22Rv1 (cell line): ENCODE data around the gene CBLIF.

Experiments used
- H3K27ac ChIP-seq: fragments of 450-650 bp; 2 replicates; pipeline ENCODE4 v1.5.1; 2017
- CTCF ChIP-seq: fragments of 450-650 bp; IDR thresholded peaks from 2 replicates; pipeline ENCODE4 v1.5.1; 2017; ENCODE audit warnings: mild to moderate bottlenecking
- ZFX ChIP-seq: fragments of 450-650 bp; IDR thresholded peaks from 2 replicates; pipeline ENCODE4 v1.6.1; 2017; ENCODE audit warnings: antibody characterized with exemption, borderline replicate concordance

CBLIF gene

GRCh38 chr11:59792507-59792906 lies 52.8 kb downstream of the CBLIF start:
- TF ChIP-seq ZFX (no peak), CTCF (no peak)
- H3K27ac ChIP-seq: no peak overlapping the region

- no peak overlapping the region for H3K27ac ChIP-seq
- TF ChIP-seq ZFX (no peak), CTCF (no peak)
Observed at GRCh38 chr11:59791639-59792038, 53.7 kb downstream of the CBLIF start.

- H3K27ac ChIP-seq: peak overlapping the region; percentile 86
- TF ChIP-seq ZFX (no peak), CTCF (no peak)
Observed at GRCh38 chr11:59787816-59788215, 57.5 kb downstream of the CBLIF start.

- no peak for TF ChIP-seq ZFX
- TF ChIP-seq CTCF: no peak
- H3K27ac ChIP-seq: peak overlapping the region; percentile 86
Observed at GRCh38 chr11:59787255-59787588, 58.1 kb downstream of the CBLIF start.

- TF ChIP-seq ZFX (no peak), CTCF (no peak)
- peak overlapping the region; percentile 86 for H3K27ac ChIP-seq
Observed at GRCh38 chr11:59785818-59786217, 59.5 kb downstream of the CBLIF start.

GRCh38 chr11:59784441-59784840 lies 60.9 kb downstream of the CBLIF start:
- H3K27ac ChIP-seq: peak overlapping the region; percentile 86

- TF ChIP-seq ZFX: no peak
- TF ChIP-seq CTCF: no peak
- H3K27ac ChIP-seq: peak overlapping the region; percentile 86
Observed at GRCh38 chr11:59783632-59784090, 61.6 kb downstream of the CBLIF start.

GRCh38 chr11:59782080-59782479 lies 63.2 kb downstream of the CBLIF start:
- TF ChIP-seq CTCF (no peak), ZFX (no peak)
- no peak overlapping the region for H3K27ac ChIP-seq
